ENCODE results near the gene PRKAG1.

- TF ChIP-seq EZH2 (IDR thresholded peaks at IDR 0.05) (no peak), POLR2AphosphoS5 (IDR thresholded peaks at IDR 0.05; ENCODE audit: borderline replicate concordance, low read depth, low read length) (0 out of 2 replicates have a peak, but pooled peaks have one; percentile 24), FOXP2 (optimal IDR thresholded peaks at IDR 0.05; ENCODE audit: control extremely low read depth, extremely low read length, insufficient read depth) (no peak)
Measured at GRCh38 chr12:49019443-49020324, 1.1 kb upstream of the PRKAG1 start.
